ENCODE results near the gene CMTM8. TPM values are rescaled to one million over a fixed set of nuclear protein-coding genes. Genes with fewer than 3 reads are reported as not detected.

The CMTM8 gene
- total and polyA plus RNA-seq, 10 of the 15 experiments (the other 5 are each of a cell fraction or from before 2014, with no cell fraction given) = 0.11 to 0.23 TPM; not detected in 8

GRCh38 chr3:32391643-32392535 is 153.4 kb downstream of the CMTM8 start, which contains the start of gene CMTM7 (continued):
- TF ChIP-seq EGR1 (IDR thresholded peaks at IDR 0.05; ENCODE audit: borderline replicate concordance in 1 of 2, low read depth in 2 of 2, low read length in 2 of 2) (peak in 1 of 2 experiments; percentile 22; a peak in 1 of 3 replicates), TCF7 (IDR thresholded peaks at IDR 0.05; ENCODE audit: borderline replicate concordance) (no peak), ZBTB40 (IDR thresholded peaks at IDR 0.05; ENCODE audit: borderline replicate concordance) (no peak), CUX1 (IDR thresholded peaks at IDR 0.05; ENCODE audit: insufficient replicate concordance, low read depth, low read length) (no peak), SMARCA5 (IDR thresholded peaks at IDR 0.05) (0 out of 2 replicates have a peak, but pooled peaks have one; percentile 39), ZNF592 (IDR thresholded peaks at IDR 0.05) (no peak)
